Neural cell (in vitro differentiated cells): ENCODE data around the gene MPEG1. TPM values are rescaled to one million over a fixed set of nuclear protein-coding genes. Genes with fewer than 3 reads are reported as not detected.

Experiments used
- H2AFZ ChIP-seq: fragments of 200-600, 300-800 bp; sonication (generic), shearing (Covaris generic); 2 replicates; pipeline ENCODE4 v1.6.0; 2014; ENCODE audit warnings: low read depth, mild to moderate bottlenecking, antibody characterized with exemption, low read length, moderate library complexity
- H3F3A ChIP-seq: fragments of 200-600 bp; shearing (Covaris generic); 2 replicates; pipeline ENCODE4 v1.6.1; 2016; ENCODE audit warnings: mild to moderate bottlenecking, moderate library complexity, mixed read lengths, antibody characterized with exemption, low read length; ENCODE audit not compliant: insufficient read depth, poor library complexity, severe bottlenecking
- H3K27ac ChIP-seq: fragments of 200-600, 300-800 bp; sonication (generic), shearing (Covaris generic); 2 replicates; pipeline ENCODE4 v1.5.1; 2014; ENCODE audit warnings: mild to moderate bottlenecking, low read length, moderate library complexity
- H3K27me3 ChIP-seq: fragments of 300-800, 200-600 bp; sonication (generic), shearing (Covaris generic); 2 replicates; pipeline ENCODE4 v1.6.0; 2014; ENCODE audit warnings: mild to moderate bottlenecking, low read depth, low read length, moderate library complexity; ENCODE audit not compliant: insufficient read depth
- H3K36me3 ChIP-seq: fragments of 300-800, 200-600 bp; sonication (generic), shearing (Covaris generic); 2 replicates; pipeline ENCODE4 v1.5.1; 2014; ENCODE audit warnings: mild to moderate bottlenecking, antibody characterized with exemption, low read length, moderate library complexity; ENCODE audit not compliant: insufficient read depth
- H3K4me2 ChIP-seq: fragments of 300-800, 200-600 bp; sonication (generic), shearing (Covaris generic); 2 replicates; pipeline ENCODE4 v1.6.0; 2014; ENCODE audit warnings: mild to moderate bottlenecking, low read length
- H3K4me3 ChIP-seq: fragments of 300-800, 200-600 bp; sonication (generic), shearing (Covaris generic); 2 replicates; pipeline ENCODE4 v1.5.1; 2014; ENCODE audit warnings: mild to moderate bottlenecking, low read length, moderate library complexity
- H3K79me2 ChIP-seq: fragments of 200-600 bp; shearing (Covaris generic); replicated peaks from 2 replicates; pipeline ENCODE4 v1.6.0; 2014; ENCODE audit warnings: mild to moderate bottlenecking, low read length, moderate library complexity; ENCODE audit not compliant: insufficient read depth
- H3K9ac ChIP-seq: fragments of 300-800, 200-600 bp; sonication (generic), shearing (Covaris generic); 2 replicates; pipeline ENCODE4 v1.6.1; 2016; ENCODE audit warnings: mild to moderate bottlenecking, low read length, mixed read lengths
- H3K9me2 ChIP-seq: fragments of 200-600 bp; shearing (Covaris generic); 2 replicates; pipeline ENCODE4 v1.6.1; 2016; ENCODE audit warnings: mild to moderate bottlenecking, low read length, mixed read lengths; ENCODE audit not compliant: insufficient read depth
- H3K9me3 ChIP-seq: fragments of 200-600, 300-800 bp; sonication (generic), shearing (Covaris generic); 2 replicates; pipeline ENCODE4 v1.6.1; 2016; ENCODE audit warnings: mild to moderate bottlenecking, mixed run types, low read length, moderate library complexity, mixed read lengths
- H4K20me1 ChIP-seq: fragments of 200-600 bp; shearing (Covaris generic); 2 replicates; pipeline ENCODE4 v1.6.1; 2016; ENCODE audit warnings: mild to moderate bottlenecking, mixed run types; ENCODE audit not compliant: insufficient read depth
- EP300 ChIP-seq: fragments of 450-650 bp; conservative IDR thresholded peaks from 2 replicates; pipeline ENCODE4 v1.6.1; 2014; ENCODE audit warnings: antibody characterized with exemption, mild to moderate bottlenecking, moderate library complexity; ENCODE audit not compliant: poor library complexity, severe bottlenecking
- EZH2 ChIP-seq: fragments of 200-600, 300-800 bp; shearing (Covaris generic), sonication (generic); IDR thresholded peaks from 2 replicates; pipeline ENCODE4 v1.6.1; 2014; ENCODE audit warnings: antibody characterized with exemption, low read length, borderline replicate concordance, mild to moderate bottlenecking; ENCODE audit not compliant: insufficient read depth, poor library complexity, severe bottlenecking
- MXI1 ChIP-seq: fragments of 450-650 bp; conservative IDR thresholded peaks from 2 replicates; pipeline ENCODE4 v1.6.1; 2014; ENCODE audit warnings: antibody characterized with exemption, mild to moderate bottlenecking; ENCODE audit not compliant: poor library complexity, severe bottlenecking
- POLR2AphosphoS5 ChIP-seq: IDR thresholded peaks from 2 replicates; pipeline ENCODE4 v1.6.1; 2012
- RAD21 ChIP-seq: fragments of 450-650 bp; conservative IDR thresholded peaks from 2 replicates; pipeline ENCODE4 v1.6.1; 2014; ENCODE audit warnings: antibody characterized with exemption, mild to moderate bottlenecking, moderate library complexity
- SMC3 ChIP-seq: fragments of 450-650 bp; conservative IDR thresholded peaks from 2 replicates; pipeline ENCODE4 v1.6.1; 2014; ENCODE audit warnings: antibody characterized with exemption, mild to moderate bottlenecking, moderate library complexity; ENCODE audit not compliant: poor library complexity
- TAF1 ChIP-seq: IDR thresholded peaks from 2 replicates; pipeline ENCODE4 v1.6.1; 2012; ENCODE audit warnings: low read depth
- polyA plus RNA-seq: library from polyadenylated mRNA; depleted of rRNA; stranded (reverse); fragments of >200 nt; gene quantifications from 2 replicates; pipeline ENCODE4 v1.2.3, GENCODE V29; 2014
- TF ChIP-seq, protein P1 (sequence below): fragments of 450-650 bp; IDR thresholded peaks from 2 replicates; pipeline ENCODE4 v1.5.1; 2014; ENCODE audit warnings: antibody characterized with exemption, mild to moderate bottlenecking, moderate library complexity; ENCODE audit not compliant: poor library complexity, severe bottlenecking
- TF ChIP-seq, protein P2 (sequence below): IDR thresholded peaks from 2 replicates; pipeline ENCODE4 v1.6.1; 2012; ENCODE audit warnings: borderline replicate concordance

Gene MPEG1
- polyA plus RNA-seq, 1 donor from 2014 or later: 0.21 TPM

DNA sequence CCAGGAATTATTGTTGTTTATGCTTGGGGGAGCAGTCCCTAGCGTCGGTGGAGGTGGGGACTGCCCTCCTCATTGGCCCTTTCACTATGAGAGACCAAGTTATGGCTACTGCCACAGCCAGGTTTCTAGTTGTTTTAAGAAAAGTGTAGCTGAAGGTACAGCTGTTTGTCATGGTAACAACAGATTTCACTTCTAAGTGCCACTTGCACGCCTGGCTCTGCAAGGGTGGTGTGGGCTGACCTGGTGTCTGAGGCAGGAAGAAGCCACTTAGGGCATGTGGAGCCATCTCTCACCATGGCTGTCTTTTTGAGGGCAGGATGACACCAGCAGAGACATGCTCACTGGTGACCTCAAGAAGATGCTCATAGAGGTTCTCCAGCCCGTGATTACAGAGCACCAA is 46.3 kb upstream of the MPEG1 start:
- H3K36me3 ChIP-seq: no peaks in the 10 kb centered on the region
- H3K9me2 ChIP-seq: no peaks in the 10 kb centered on the region
- H2AFZ ChIP-seq: no peak overlapping the region
- no peaks in the 10 kb centered on the region for H3K79me2 ChIP-seq
- H3K4me2 ChIP-seq: no peak overlapping the region
- no peaks in the 10 kb centered on the region for H3K27me3 ChIP-seq
- no peak overlapping the region for H3K9ac ChIP-seq
- H3K4me3 ChIP-seq: no peak overlapping the region
- H3F3A ChIP-seq: no peaks in the 10 kb centered on the region
- no peaks in the 10 kb centered on the region for H3K9me3 ChIP-seq
- TF ChIP-seq TAF1: no peak
- TF ChIP-seq, protein P1, sequence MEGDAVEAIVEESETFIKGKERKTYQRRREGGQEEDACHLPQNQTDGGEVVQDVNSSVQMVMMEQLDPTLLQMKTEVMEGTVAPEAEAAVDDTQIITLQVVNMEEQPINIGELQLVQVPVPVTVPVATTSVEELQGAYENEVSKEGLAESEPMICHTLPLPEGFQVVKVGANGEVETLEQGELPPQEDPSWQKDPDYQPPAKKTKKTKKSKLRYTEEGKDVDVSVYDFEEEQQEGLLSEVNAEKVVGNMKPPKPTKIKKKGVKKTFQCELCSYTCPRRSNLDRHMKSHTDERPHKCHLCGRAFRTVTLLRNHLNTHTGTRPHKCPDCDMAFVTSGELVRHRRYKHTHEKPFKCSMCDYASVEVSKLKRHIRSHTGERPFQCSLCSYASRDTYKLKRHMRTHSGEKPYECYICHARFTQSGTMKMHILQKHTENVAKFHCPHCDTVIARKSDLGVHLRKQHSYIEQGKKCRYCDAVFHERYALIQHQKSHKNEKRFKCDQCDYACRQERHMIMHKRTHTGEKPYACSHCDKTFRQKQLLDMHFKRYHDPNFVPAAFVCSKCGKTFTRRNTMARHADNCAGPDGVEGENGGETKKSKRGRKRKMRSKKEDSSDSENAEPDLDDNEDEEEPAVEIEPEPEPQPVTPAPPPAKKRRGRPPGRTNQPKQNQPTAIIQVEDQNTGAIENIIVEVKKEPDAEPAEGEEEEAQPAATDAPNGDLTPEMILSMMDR: no peak
- no peak for TF ChIP-seq MXI1
- TF ChIP-seq EP300: no peak
- TF ChIP-seq, protein P2, sequence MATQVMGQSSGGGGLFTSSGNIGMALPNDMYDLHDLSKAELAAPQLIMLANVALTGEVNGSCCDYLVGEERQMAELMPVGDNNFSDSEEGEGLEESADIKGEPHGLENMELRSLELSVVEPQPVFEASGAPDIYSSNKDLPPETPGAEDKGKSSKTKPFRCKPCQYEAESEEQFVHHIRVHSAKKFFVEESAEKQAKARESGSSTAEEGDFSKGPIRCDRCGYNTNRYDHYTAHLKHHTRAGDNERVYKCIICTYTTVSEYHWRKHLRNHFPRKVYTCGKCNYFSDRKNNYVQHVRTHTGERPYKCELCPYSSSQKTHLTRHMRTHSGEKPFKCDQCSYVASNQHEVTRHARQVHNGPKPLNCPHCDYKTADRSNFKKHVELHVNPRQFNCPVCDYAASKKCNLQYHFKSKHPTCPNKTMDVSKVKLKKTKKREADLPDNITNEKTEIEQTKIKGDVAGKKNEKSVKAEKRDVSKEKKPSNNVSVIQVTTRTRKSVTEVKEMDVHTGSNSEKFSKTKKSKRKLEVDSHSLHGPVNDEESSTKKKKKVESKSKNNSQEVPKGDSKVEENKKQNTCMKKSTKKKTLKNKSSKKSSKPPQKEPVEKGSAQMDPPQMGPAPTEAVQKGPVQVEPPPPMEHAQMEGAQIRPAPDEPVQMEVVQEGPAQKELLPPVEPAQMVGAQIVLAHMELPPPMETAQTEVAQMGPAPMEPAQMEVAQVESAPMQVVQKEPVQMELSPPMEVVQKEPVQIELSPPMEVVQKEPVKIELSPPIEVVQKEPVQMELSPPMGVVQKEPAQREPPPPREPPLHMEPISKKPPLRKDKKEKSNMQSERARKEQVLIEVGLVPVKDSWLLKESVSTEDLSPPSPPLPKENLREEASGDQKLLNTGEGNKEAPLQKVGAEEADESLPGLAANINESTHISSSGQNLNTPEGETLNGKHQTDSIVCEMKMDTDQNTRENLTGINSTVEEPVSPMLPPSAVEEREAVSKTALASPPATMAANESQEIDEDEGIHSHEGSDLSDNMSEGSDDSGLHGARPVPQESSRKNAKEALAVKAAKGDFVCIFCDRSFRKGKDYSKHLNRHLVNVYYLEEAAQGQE: no peak
- TF ChIP-seq RAD21: no peak
- no peaks in the 10 kb centered on the region for H4K20me1 ChIP-seq
- H3K27ac ChIP-seq: no peak overlapping the region

DNA sequence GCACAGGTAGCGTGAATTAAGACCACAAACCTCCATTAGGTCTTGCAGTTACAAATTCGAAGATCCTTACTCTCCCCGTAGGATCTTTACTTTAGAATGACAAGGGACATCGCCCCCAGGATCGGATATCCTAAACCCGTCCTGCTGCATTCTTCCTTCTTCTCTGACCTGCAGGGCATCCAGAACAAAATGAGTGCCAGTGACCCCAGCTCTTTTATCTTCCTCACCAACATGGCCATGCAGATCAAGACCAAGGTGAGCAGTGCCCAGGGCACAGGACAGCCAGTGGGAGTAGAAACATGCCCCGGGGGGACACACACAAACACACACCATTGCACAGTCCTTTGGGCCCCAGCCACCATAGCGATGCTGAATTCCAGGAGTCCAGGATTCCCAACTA is 42.6 kb upstream of the MPEG1 start:
- no peaks in the 10 kb centered on the region for H4K20me1 ChIP-seq
- H3K79me2 ChIP-seq: no peaks in the 10 kb centered on the region
- H3K27ac ChIP-seq: no peak overlapping the region
- H3K9me2 ChIP-seq: no peaks in the 10 kb centered on the region
- no peak overlapping the region for H3K9ac ChIP-seq
- no peaks in the 10 kb centered on the region for H3K9me3 ChIP-seq
- H3K4me3 ChIP-seq: no peak overlapping the region
- no peaks in the 10 kb centered on the region for H3K36me3 ChIP-seq
- no peak overlapping the region for H3K4me2 ChIP-seq
- H3K27me3 ChIP-seq: no peaks in the 10 kb centered on the region
- no peaks in the 10 kb centered on the region for H3F3A ChIP-seq
- no peak for TF ChIP-seq TAF1
- no peak for TF ChIP-seq EZH2
- TF ChIP-seq, protein P1: no peak
- TF ChIP-seq, protein P2: no peak
- no peak for TF ChIP-seq MXI1
- no peak for TF ChIP-seq POLR2AphosphoS5
- no peak for TF ChIP-seq EP300
- TF ChIP-seq SMC3: no peak
- no peak for TF ChIP-seq RAD21
- no peak overlapping the region for H2AFZ ChIP-seq
